ENCODE results near the gene OR12D1. TPM values are rescaled to one million over a fixed set of nuclear protein-coding genes. Genes with fewer than 3 reads are reported as not detected.
"Not testable (repeated sequence)": the region's sequence is repeated elsewhere in the genome, so short reads cannot be mapped to it uniquely, and the experiment has no call there.

OR12D1 gene
- total RNA-seq, 1 donor from 2014 or later: not detected

- Mint-ChIP-seq H3K9me3 (no peaks in the 10 kb centered on the region), H3K27me3 (ENCODE audit: insufficient read depth) (peaks cover 9% of the 10 kb centered on the region), H3K27ac (no peak within 1 kb of the TSS), H3K4me1 (ENCODE audit: low read depth) (no peaks in the 10 kb centered on the region), H3K36me3 (ENCODE audit: low read depth) (no peaks in the 10 kb centered on the region), H3K4me3 (no peak within 1 kb of the TSS)
- no peak for DNase-seq (ENCODE audit: low spot score)
- intact Hi-C loops (cut with micrococcal nuclease): no loop called here
Measured at GRCh38 chr6:29439006-29439405, 24.3 kb downstream of the OR12D1 start, which contains the start of gene OR10C1. TSS of gene OR10C1 (plus strand) at chr6:29439306. CDS start at chr6:29440016, 710 bp downstream.

DNA sequence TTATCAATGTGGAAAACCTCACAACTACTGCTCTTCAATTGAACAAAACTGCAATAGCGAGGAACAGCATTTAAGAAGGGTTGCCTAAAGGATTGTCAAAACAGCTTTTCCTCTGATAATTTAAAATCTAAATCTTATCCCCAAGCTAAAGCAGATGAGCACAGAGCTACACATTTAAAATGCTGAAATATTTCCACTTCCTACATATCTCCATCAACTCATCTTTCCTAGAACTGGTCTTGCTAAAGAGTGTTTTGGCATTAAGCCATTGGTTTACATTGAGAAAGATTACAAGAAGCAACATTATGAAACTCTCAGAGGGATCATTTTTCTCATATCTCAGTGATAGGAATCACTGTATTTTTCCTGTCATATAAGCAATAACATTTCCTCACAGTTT, 28.0 kb downstream of the OR12D1 start:
- intact Hi-C loops (cut with micrococcal nuclease): no loop called here
- Mint-ChIP-seq H3K27me3 (ENCODE audit: insufficient read depth) (peaks cover 5% of the 10 kb centered on the region), H3K36me3 (ENCODE audit: low read depth) (no peaks in the 10 kb centered on the region), H3K4me1 (ENCODE audit: low read depth) (no peaks in the 10 kb centered on the region), H3K9me3 (no peaks in the 10 kb centered on the region), H3K27ac (no peak overlapping the region), H3K4me3 (no peak overlapping the region)
- DNase-seq (ENCODE audit: low spot score): no peak

- H3K4me1 Mint-ChIP-seq (ENCODE audit: low read depth); H3K9me3 Mint-ChIP-seq; intact Hi-C loops (cut with micrococcal nuclease); DNase-seq (ENCODE audit: low spot score); H3K36me3 Mint-ChIP-seq (ENCODE audit: low read depth); H3K27me3 Mint-ChIP-seq (ENCODE audit: insufficient read depth); H3K4me3 Mint-ChIP-seq; H3K27ac Mint-ChIP-seq: not testable (repeated sequence)
Measured at GRCh38 chr6:29444031-29444430, 29.3 kb downstream of the OR12D1 start.

GRCh38 chr6:29447670-29448069, 32.9 kb downstream of the OR12D1 start:
- peaks cover 13% of the 10 kb centered on the region for H3K9me3 Mint-ChIP-seq
- peaks cover 9% of the 10 kb centered on the region for H3K27me3 Mint-ChIP-seq (ENCODE audit: insufficient read depth)
- DNase-seq (ENCODE audit: low spot score): no peak
- no peak overlapping the region for H3K4me3 Mint-ChIP-seq
- no peak overlapping the region for H3K27ac Mint-ChIP-seq
- intact Hi-C loops (cut with micrococcal nuclease): no loop called here
- no peaks in the 10 kb centered on the region for H3K36me3 Mint-ChIP-seq (ENCODE audit: low read depth)
- no peaks in the 10 kb centered on the region for H3K4me1 Mint-ChIP-seq (ENCODE audit: low read depth)

- Mint-ChIP-seq H3K36me3 (ENCODE audit: low read depth) (no peaks in the 10 kb centered on the region), H3K9me3 (peaks cover 13% of the 10 kb centered on the region), H3K4me3 (no peak overlapping the region), H3K27me3 (ENCODE audit: insufficient read depth) (peaks cover 14% of the 10 kb centered on the region), H3K4me1 (ENCODE audit: low read depth) (no peaks in the 10 kb centered on the region), H3K27ac (no peak overlapping the region)
- intact Hi-C loops (cut with micrococcal nuclease): no loop called here
- DNase-seq (ENCODE audit: low spot score): no peak
Measured at GRCh38 chr6:29451471-29452193, 36.9 kb downstream of the OR12D1 start.

- DNase-seq (ENCODE audit: low spot score): no peak
- intact Hi-C loops (cut with micrococcal nuclease): no loop called here
- Mint-ChIP-seq H3K4me3 (no peak within 1 kb of the TSS), H3K4me1 (ENCODE audit: low read depth) (no peaks in the 10 kb centered on the region), H3K27ac (no peak within 1 kb of the TSS), H3K27me3 (ENCODE audit: insufficient read depth) (peaks cover 12% of the 10 kb centered on the region), H3K36me3 (ENCODE audit: low read depth) (no peaks in the 10 kb centered on the region), H3K9me3 (peaks cover 3% of the 10 kb centered on the region)
Measured at GRCh38 chr6:29456971-29457370, 42.2 kb downstream of the OR12D1 start, which contains the start of the genes OR11A1 and OR2H1. TSS of gene OR11A1 (minus strand) at chr6:29457071. CDS start at chr6:29427641, 29,430 bp downstream. TSS of gene OR2H1 (plus strand) at chr6:29457155. CDS start at chr6:29461770, 4,615 bp downstream.

- H3K9me3 Mint-ChIP-seq: no peaks in the 10 kb centered on the region
- H3K27ac Mint-ChIP-seq: no peak overlapping the region
Measured at GRCh38 chr6:29461021-29461814, 46.5 kb downstream of the OR12D1 start.

DNA sequence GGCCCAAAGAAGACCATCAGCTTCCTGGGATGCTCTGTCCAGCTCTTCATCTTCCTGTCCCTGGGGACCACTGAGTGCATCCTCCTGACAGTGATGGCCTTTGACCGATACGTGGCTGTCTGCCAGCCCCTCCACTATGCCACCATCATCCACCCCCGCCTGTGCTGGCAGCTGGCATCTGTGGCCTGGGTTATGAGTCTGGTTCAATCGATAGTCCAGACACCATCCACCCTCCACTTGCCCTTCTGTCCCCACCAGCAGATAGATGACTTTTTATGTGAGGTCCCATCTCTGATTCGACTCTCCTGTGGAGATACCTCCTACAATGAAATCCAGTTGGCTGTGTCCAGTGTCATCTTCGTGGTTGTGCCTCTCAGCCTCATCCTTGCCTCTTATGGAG, 47.3 kb downstream of the OR12D1 start:
- no peak for DNase-seq (ENCODE audit: low spot score)
- Mint-ChIP-seq H3K27me3 (ENCODE audit: insufficient read depth) (peaks cover 7% of the 10 kb centered on the region), H3K9me3 (no peaks in the 10 kb centered on the region), H3K4me1 (ENCODE audit: low read depth) (no peaks in the 10 kb centered on the region), H3K4me3 (no peak overlapping the region), H3K27ac (no peak overlapping the region), H3K36me3 (ENCODE audit: low read depth) (no peaks in the 10 kb centered on the region)
- intact Hi-C loops (cut with micrococcal nuclease): no loop called here

More at GRCh38 chr6:29461021-29461814, 46.5 kb downstream of the OR12D1 start:
- no peak for DNase-seq (ENCODE audit: low spot score)
- Mint-ChIP-seq H3K4me1 (ENCODE audit: low read depth) (no peaks in the 10 kb centered on the region), H3K27me3 (ENCODE audit: insufficient read depth) (peaks cover 7% of the 10 kb centered on the region), H3K36me3 (ENCODE audit: low read depth) (no peaks in the 10 kb centered on the region), H3K4me3 (no peak overlapping the region)
- intact Hi-C loops (cut with micrococcal nuclease): no loop called here

DNA sequence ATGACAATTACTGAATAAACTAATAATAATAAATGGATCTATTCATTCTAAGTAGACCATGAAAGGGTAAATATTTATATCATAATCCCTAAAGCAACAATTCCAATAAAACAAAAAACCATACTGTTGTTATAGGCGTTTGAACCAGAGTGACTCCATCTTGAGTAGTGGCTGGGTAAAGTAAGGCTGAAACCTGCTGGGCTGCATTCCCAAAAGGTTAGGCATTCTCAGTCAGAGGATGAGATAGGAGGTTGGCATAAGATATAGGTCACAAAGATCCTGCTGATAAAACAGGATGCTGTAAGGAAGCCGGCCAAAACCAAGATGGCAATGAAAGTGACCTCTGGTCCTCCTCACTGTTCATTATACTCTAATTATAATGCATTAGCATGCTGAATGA, 50.6 kb downstream of the OR12D1 start:
- no peaks in the 10 kb centered on the region for H3K4me1 Mint-ChIP-seq (ENCODE audit: low read depth)
- intact Hi-C loops (cut with micrococcal nuclease): no loop called here

GRCh38 chr6:29465801-29466200, 51.1 kb downstream of the OR12D1 start:
- DNase-seq (ENCODE audit: low spot score): no peak
- H3K4me3 Mint-ChIP-seq: no peak overlapping the region
- no peaks in the 10 kb centered on the region for H3K4me1 Mint-ChIP-seq (ENCODE audit: low read depth)
- no peaks in the 10 kb centered on the region for H3K27me3 Mint-ChIP-seq (ENCODE audit: insufficient read depth)
- intact Hi-C loops (cut with micrococcal nuclease): no loop called here
- H3K9me3 Mint-ChIP-seq: no peaks in the 10 kb centered on the region
- H3K27ac Mint-ChIP-seq: no peak overlapping the region
- H3K36me3 Mint-ChIP-seq (ENCODE audit: low read depth): no peaks in the 10 kb centered on the region

More for the DNA sequence above, 50.6 kb downstream of the OR12D1 start:
- H3K36me3 Mint-ChIP-seq (ENCODE audit: low read depth): no peaks in the 10 kb centered on the region
- H3K27me3 Mint-ChIP-seq (ENCODE audit: insufficient read depth): no peaks in the 10 kb centered on the region
- no peaks in the 10 kb centered on the region for H3K9me3 Mint-ChIP-seq
- no peak for DNase-seq (ENCODE audit: low spot score)
- H3K4me3 Mint-ChIP-seq: no peak overlapping the region
- no peak overlapping the region for H3K27ac Mint-ChIP-seq

DNA sequence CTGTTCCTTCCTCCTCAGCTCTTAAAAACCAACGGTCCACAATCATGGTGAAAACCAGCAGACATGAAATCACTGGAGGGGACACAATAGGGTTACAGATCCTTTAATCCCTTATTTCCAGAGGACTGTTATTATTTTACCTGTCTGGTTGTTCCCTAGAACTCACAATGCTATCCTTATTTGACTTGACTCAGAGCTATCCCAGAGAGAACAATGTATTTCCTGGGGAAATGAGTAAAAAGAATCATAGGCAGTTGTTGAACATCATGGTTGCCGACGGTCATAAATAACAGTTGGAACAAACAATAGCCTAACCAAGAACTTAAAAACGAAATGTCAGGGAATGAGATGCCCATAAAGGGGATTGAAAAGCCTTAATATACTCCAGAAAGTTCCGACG, 51.5 kb downstream of the OR12D1 start:
- intact Hi-C loops (cut with micrococcal nuclease): no loop called here
- Mint-ChIP-seq H3K36me3 (ENCODE audit: low read depth) (no peaks in the 10 kb centered on the region), H3K4me1 (ENCODE audit: low read depth) (no peaks in the 10 kb centered on the region), H3K9me3 (no peaks in the 10 kb centered on the region), H3K27me3 (ENCODE audit: insufficient read depth) (no peaks in the 10 kb centered on the region), H3K4me3 (no peak overlapping the region), H3K27ac (no peak overlapping the region)
- no peak for DNase-seq (ENCODE audit: low spot score)

All from activated T-helper 1 cell treated with anti-CD3 and anti-CD28 coated beads, Interleukin-12 subunit alpha, Interleukin-12 subunit beta, Interleukin-2, Interleukin-4 antibody, amounts not matched to agents 30 ng/mL and 10 ng/mL and 1 ng/mL, durations not matched to agents 14 hours and 24 hours and 36 hours (primary cell).